ENCODE data around the gene VSTM2L.

VSTM2L gene

DNA sequence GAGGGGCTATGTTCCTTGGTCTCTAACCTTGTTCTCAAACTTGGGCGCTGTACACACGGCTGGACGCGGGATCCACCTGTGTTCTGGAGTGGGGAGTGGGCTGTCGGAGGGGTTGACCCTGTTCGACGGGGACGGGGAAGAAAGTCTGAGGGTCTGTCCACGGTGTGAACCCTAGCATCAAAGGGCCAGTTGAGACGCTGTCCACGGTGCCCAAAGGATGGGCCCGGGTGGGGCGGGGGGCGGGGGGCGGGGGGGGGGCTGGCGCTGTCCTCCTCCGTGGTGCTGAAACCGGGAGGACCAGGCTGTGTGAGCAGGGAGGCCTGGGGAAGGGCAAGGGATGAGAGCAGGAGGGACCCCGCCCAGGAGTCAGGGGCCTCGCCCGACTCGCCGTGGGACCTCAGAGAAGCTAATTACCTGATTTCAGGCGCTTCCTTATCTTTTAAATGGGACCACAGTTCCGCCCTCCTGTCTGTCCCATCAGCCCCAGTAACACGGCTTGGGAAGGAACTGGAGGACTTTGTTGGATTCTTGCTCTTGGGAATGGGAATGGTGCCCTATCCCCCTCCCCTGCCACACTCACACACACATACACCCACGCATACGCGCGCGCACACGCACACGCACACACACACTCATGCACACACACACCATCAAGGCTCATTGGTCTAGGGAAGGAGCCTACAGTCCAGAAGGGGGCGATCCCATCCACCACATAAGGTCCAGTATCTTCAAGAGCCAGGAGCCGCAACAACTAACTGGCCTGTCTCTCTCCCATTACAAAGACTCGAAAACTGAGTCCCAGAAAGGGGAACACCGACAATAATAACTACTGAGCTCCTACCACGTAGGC is 1.0 kb upstream of the VSTM2L start:
- DNase-seq, result peak; percentile 41

DNA sequence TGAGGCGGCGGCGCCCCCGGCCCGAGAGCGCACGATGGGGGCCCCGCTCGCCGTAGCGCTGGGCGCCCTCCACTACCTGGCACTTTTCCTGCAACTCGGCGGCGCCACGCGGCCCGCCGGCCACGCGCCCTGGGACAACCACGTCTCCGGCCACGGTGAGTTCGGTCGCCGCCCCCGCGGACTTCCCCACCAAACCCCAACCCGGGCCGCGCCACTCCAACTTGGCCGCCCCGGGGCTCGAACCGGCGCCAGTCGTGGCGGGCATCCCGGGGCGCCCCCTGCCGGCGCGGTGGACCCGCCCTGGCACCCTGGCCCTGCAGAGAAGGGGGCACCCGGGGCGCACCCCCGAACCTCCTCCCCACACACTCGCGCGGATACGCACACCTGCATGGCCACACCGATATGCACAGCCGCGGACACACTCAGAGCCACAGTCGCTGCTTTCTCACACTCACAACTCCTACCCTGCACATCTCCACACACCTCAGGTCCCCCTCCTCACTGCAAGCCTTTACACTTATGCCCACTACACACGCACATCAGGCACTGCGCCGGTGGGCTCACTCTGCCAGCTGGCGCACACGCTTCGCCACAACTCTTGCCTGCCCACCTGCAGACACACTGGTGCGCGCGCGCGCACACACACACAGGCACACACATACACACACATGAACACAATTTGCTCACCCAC is 535 bp downstream of the VSTM2L start:
- no peak for DNase-seq

- DNase-seq, result no peak
These were observed 1.2 kb downstream of the VSTM2L start for GRCh38 chr20:37904008-37904642.

- DNase-seq, result no peak
These were observed 2.0 kb downstream of the VSTM2L start for GRCh38 chr20:37904845-37905373.

DNA sequence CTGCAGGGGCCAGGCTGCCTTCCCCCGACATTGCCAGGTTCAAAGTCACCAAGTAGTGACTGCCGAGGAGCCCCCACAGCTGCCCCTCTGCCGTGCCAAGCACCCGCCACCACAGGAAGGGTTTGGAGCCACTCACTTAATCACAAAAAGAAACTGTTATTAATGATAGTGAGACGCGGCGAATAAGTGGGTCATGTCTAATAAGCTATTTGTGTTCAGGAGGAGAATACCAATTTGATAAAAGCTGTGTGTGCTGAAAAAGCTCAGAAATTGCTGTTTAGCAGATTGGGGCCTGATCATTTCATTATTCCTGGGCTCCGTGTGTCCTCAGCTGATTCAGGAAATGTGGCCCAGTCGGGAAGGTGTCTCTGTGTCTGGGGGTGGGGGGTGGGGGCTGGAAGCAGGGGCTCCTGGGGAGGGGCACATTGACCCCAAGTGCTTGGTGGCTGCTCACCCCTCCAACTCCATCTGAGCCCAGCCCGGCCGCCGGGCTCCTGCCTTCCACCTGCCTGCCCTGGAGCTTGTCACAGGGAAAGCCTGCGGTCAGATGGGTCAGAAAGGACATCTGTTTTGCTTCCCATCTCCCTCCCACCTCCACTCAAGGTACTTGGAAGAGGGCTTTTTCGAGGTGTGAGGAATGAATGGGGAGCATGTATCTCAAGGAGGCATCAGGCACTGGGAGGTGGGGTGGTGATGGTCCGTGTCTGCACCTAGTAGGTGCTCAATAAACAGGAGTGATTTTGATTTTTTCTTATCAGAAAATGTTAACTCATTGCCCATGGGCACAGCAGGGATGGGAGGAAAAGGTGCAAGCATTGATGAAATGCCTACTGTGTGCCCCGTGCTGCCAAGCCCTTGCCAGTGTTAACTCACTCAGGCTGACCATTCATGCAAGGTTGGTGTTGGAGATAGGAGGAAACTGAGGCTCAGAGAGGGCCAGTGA is 3.0 kb downstream of the VSTM2L start:
- no peak for DNase-seq

DNA sequence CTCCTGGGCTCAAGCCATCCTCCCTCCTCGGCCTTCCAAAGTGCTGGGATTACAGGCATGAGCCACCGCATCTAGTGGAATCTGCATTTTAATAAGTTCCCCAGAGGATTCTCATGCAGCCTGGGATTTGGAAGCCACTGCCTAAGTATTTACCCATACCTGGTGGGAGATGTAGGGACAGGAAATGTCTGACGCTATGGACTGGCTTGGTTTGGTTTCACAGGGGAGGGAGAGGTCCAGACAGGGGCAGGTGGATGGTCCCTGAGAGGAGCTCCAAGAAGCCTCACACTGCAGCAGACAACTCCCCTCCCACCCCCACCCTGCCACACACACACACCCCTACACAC is 4.4 kb downstream of the VSTM2L start:
- no peak for DNase-seq

- DNase-seq, result no peak
These were observed 4.9 kb downstream of the VSTM2L start for GRCh38 chr20:37907677-37908401.

DNA sequence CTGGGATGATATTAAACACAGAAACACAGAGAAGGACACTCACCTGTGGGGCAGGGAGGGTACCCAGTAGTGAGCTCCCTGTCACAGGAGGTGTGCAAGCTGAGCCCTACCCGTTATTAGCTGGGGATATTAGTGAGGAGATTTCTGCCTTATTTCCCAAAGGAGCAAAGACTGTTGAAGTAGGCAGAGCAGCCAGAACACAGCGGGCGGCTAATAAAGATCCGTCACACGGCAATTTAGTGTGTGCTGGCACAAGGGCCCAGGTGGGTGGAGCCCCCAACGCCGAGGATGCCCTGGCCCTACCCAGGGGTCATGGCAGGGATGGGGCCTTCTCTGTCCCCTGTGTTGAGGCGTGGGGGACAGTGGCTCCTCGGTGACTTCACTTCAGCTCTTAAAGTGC is 8.3 kb downstream of the VSTM2L start:
- no peak for DNase-seq

GRCh38 chr20:37911838-37912281 is 8.9 kb downstream of the VSTM2L start:
- DNase-seq, result peak; percentile 42

- DNase-seq, result no peak
These were observed 9.9 kb downstream of the VSTM2L start for GRCh38 chr20:37912874-37913273.

GRCh38 chr20:37913567-37914366 is 10.8 kb downstream of the VSTM2L start:
- DNase-seq, result no peak

DNA sequence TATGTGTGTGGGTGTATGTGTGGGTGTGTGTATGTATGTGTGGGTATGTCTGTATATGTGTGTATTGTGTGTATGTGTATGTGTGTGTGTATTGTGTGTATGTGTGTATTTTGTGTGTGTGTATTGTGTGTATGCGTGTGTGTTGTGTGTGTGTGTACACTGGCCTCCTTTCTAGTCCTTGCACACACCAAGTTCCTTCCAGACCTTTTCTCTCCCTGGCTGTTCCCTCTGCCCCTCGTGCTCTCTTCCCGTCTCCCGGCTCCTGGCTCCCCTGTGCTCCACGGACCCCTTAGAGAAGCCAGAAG is 11.4 kb downstream of the VSTM2L start:
- no peak for DNase-seq

DNA sequence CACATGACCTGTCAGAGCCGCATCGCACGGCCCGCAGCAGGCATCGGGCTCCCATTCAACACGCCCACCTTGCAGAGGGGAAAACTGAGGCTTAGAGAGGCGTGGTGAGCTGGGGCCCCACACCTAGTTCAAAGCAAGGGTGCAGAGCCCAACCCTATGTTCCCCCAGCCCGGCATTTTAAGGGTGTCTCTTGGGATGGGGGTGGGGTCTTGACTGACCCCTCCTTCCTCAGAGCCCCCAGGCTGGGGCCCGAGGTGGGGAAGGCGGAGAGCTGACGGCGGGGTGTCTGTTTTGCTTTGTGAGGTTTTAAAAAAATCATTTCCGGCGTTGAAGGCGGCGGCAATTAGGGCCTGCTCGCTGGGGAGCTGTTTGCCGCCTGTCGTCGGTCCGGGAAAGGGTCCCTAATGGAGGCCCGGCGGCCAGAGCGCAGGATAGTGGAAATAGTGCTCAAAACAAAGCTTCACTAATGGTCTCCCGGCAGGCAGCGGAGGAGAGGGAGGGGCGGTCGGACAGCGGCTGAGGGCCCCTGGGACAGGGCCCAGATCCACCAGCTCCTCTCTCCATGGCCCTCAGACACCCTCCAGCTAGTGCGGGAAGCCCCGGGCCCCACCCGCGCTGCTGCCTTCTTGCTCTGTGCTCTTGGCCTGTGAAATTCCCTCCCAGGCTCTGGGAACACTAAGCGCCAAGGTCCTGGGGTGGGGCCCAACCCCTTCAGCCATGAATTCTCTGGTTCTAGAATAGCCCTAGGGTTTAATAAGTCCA is 11.9 kb downstream of the VSTM2L start:
- DNase-seq, result no peak

- DNase-seq, result no peak
These were observed 12.5 kb downstream of the VSTM2L start for GRCh38 chr20:37915434-37915787.

GRCh38 chr20:37915800-37916570 is 13.1 kb downstream of the VSTM2L start:
- DNase-seq, result no peak

DNA sequence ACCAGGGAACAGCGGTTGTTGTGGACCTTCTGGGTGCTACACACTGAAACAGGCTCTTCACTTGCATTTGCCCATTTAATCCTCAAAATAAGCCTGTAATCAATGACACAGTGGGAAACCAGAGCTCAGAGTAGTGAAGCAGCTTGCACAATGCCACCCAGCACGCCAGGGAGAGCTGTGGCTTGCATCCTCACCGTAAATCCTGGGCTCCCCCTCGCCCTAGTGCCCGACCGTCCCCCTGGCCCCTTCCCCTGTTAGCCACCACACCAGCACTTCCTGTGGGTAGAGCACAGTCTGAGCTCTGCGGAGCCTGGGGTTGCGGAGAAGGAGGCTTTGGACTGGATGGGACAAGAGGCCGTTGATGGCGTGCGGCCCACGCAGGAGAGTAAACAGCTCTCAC is 14.5 kb downstream of the VSTM2L start:
- DNase-seq, result no peak

DNA sequence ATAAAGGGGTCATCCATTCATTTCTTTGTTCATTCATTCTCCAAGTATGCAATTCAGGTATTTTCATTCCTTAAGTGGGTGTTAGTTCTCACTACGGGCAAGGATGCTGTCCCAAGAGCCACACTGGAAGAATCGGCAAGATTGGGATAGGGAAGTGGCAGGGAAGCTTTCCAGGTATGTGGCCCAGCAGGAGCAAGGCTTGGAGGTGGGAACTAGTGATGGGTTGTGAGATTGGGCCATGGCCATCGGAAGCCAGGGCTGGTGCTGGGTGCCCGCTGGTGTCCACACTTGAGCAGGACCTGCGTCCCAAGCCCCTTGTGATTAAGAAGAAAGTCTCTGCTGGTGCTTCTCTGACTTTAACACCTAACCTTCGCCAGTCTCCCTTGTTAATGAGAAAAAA is 15.1 kb downstream of the VSTM2L start:
- no peak for DNase-seq

DNA sequence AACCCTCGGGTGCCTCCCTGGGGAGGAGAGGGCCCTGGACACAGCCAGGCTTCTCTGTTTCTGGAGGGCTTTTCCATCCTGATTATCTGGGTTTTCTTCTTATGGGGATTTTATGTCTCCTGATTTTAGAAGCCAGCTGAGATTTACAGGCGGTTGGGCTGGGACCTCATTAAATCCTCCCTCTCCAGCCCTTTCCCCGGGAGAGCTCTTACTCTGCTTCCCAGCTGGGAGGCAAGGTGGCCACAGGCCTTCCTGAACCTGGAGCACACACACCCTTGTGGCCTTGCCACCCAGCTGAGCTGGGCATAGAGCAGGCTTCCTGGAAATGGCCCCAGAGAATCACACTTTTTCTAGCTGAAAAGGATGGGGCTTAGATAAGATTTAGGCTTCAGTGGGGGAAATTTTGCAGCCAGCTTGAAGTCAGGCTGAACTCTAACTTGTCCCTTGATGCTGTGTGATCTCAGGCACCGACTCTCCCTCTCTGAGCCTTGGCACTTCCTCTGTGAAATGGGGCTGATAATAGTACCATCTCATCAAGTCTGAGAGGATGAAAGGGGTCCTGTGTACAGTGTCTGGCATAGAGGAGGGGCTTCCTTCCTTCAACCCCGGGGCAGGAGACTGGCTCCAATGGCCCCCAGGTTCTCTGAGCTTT is 16.6 kb downstream of the VSTM2L start:
- no peak for DNase-seq

DNA sequence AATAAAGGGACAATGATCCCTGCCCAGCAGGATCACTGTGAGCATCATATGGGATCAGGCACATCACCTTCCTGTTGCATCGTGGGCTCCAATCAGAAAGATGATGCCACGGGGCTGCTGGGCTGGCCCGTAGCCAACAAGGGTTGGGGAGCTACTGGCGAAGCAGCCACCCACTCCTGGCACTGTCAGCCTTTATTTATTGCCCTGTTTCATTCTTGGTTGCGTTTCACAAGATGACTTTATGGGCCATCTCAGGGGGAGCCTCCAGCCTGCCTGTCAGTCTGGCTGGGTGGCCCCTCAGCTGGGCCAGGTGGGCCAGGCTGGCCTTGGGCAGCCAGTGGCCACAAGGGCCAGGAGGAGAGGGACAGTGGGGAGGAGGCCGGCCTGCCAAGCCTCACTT is 17.3 kb downstream of the VSTM2L start:
- DNase-seq, result no peak
